Measurements from ENCODE around the gene PPP1R11. TPM values are rescaled to one million over a fixed set of nuclear protein-coding genes. Genes with fewer than 3 reads are reported as not detected.
A peak's percentile ranks its signal among the peaks of the same experiment; 100 is the strongest.

PPP1R11 gene
- total RNA-seq, 2 donors from 2014 or later: 32.4 to 35.2 TPM

- H3K4me1 Mint-ChIP-seq: no peaks in the 10 kb centered on the region
- TF ChIP-seq, protein P1, sequence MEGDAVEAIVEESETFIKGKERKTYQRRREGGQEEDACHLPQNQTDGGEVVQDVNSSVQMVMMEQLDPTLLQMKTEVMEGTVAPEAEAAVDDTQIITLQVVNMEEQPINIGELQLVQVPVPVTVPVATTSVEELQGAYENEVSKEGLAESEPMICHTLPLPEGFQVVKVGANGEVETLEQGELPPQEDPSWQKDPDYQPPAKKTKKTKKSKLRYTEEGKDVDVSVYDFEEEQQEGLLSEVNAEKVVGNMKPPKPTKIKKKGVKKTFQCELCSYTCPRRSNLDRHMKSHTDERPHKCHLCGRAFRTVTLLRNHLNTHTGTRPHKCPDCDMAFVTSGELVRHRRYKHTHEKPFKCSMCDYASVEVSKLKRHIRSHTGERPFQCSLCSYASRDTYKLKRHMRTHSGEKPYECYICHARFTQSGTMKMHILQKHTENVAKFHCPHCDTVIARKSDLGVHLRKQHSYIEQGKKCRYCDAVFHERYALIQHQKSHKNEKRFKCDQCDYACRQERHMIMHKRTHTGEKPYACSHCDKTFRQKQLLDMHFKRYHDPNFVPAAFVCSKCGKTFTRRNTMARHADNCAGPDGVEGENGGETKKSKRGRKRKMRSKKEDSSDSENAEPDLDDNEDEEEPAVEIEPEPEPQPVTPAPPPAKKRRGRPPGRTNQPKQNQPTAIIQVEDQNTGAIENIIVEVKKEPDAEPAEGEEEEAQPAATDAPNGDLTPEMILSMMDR (conservative IDR thresholded peaks at IDR 0.05): no peak
- Histone ChIP-seq H3K27me3 (ENCODE audit: control insufficient read depth, insufficient read depth, low read length, poor library complexity, severe bottlenecking) (no peaks in the 10 kb centered on the region), H3K36me3 (ENCODE audit: control insufficient read depth, insufficient read depth, low read length) (no peaks in the 10 kb centered on the region), H3K27ac (ENCODE audit: low read depth, low read length) (no peak overlapping the region), H3K9me3 (ENCODE audit: control insufficient read depth, low read length) (no peaks in the 10 kb centered on the region), H3K4me1 (ENCODE audit: control insufficient read depth, insufficient read depth, low read length) (no peaks in the 10 kb centered on the region), H3K9ac (ENCODE audit: extremely low read depth, low read length, poor library complexity, severe bottlenecking) (no peak overlapping the region), H3K4me3 (ENCODE audit: low read length) (no peak overlapping the region)
- H3K4me3 Mint-ChIP-seq: no peak overlapping the region
- no peaks in the 10 kb centered on the region for H3K36me3 Mint-ChIP-seq (ENCODE audit: low read depth)
- no peak for DNase-seq
- no peaks in the 10 kb centered on the region for H3K27me3 Mint-ChIP-seq (ENCODE audit: insufficient read depth)
- H3K27ac Mint-ChIP-seq: no peak overlapping the region
- H3K9me3 Mint-ChIP-seq: no peaks in the 10 kb centered on the region
- WGBS, 2 experiments (ENCODE audit: insufficient coverage in 1 of 2, insufficient read length in 1 of 2): 78 to 93% methylated on average over 4 to 6 of the region's 6 CpGs
Measured at GRCh38 chr6:30041221-30041620, 25.8 kb upstream of the PPP1R11 start.

- no peak overlapping the region for H3K27ac ChIP-seq (ENCODE audit: low read depth, low read length)
- Mint-ChIP-seq H3K27ac (peak overlapping the region; percentile 13), H3K4me3 (no peak overlapping the region), H3K27me3 (ENCODE audit: insufficient read depth) (no peaks in the 10 kb centered on the region), H3K9me3 (no peaks in the 10 kb centered on the region), H3K36me3 (ENCODE audit: low read depth) (no peaks in the 10 kb centered on the region), H3K4me1 (no peaks in the 10 kb centered on the region)
- DNase-seq: no peak
- H3K9me3 ChIP-seq (ENCODE audit: control insufficient read depth, low read length): no peaks in the 10 kb centered on the region
- TF ChIP-seq, protein P1 (conservative IDR thresholded peaks at IDR 0.05): no peak
- WGBS, 2 experiments (ENCODE audit: insufficient coverage in 1 of 2, insufficient read length in 1 of 2): 81% methylated on average over 3 of the region's 4 CpGs; no CpG with 5 or more reads in 1 of the 2 experiments
- H3K4me1 ChIP-seq (ENCODE audit: control insufficient read depth, insufficient read depth, low read length): no peaks in the 10 kb centered on the region
- no peaks in the 10 kb centered on the region for H3K27me3 ChIP-seq (ENCODE audit: control insufficient read depth, insufficient read depth, low read length, poor library complexity, severe bottlenecking)
- H3K36me3 ChIP-seq (ENCODE audit: control insufficient read depth, insufficient read depth, low read length): no peaks in the 10 kb centered on the region
- H3K4me3 ChIP-seq (ENCODE audit: low read length): no peak overlapping the region
- H3K9ac ChIP-seq (ENCODE audit: extremely low read depth, low read length, poor library complexity, severe bottlenecking): no peak overlapping the region
Measured at GRCh38 chr6:30041821-30042220, 25.2 kb upstream of the PPP1R11 start.

DNA sequence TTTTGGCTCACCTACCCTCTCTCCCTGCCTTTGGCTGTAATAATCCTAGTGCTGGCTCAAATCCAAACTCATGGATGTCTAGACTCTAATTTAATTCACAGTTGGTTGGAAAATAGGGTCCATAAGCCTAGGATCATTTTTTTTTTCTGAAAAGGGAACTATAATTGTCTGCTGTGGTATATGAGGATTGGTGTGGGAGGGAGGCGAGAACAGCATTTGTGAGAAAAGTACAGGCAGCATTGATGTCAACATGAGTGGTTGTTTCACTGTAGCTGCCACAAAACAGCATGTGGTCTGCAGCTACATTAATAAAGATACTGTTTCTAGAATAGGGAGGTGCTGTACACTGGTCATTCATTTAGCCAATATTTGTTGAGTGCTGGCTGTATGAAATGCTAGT lies 24.5 kb upstream of the PPP1R11 start:
- Histone ChIP-seq H3K9ac (ENCODE audit: extremely low read depth, low read length, poor library complexity, severe bottlenecking) (no peak overlapping the region), H3K27me3 (ENCODE audit: control insufficient read depth, insufficient read depth, low read length, poor library complexity, severe bottlenecking) (no peaks in the 10 kb centered on the region), H3K4me3 (ENCODE audit: low read length) (no peak overlapping the region), H3K9me3 (ENCODE audit: control insufficient read depth, low read length) (no peaks in the 10 kb centered on the region), H3K4me1 (ENCODE audit: control insufficient read depth, insufficient read depth, low read length) (no peaks in the 10 kb centered on the region), H3K36me3 (ENCODE audit: control insufficient read depth, insufficient read depth, low read length) (no peaks in the 10 kb centered on the region), H3K27ac (ENCODE audit: low read depth, low read length) (no peak overlapping the region)
- peak overlapping the region; percentile 13 for H3K27ac Mint-ChIP-seq
- H3K4me1 Mint-ChIP-seq: no peaks in the 10 kb centered on the region
- no peaks in the 10 kb centered on the region for H3K9me3 Mint-ChIP-seq
- H3K4me3 Mint-ChIP-seq: no peak overlapping the region
- no peak for DNase-seq
- TF ChIP-seq, protein P1 (conservative IDR thresholded peaks at IDR 0.05): no peak
- WGBS, 2 experiments (ENCODE audit: insufficient coverage in 1 of 2, insufficient read length in 1 of 2): 86% methylated on average over 1 of the region's 1 CpG
- H3K36me3 Mint-ChIP-seq (ENCODE audit: low read depth): no peaks in the 10 kb centered on the region
- no peaks in the 10 kb centered on the region for H3K27me3 Mint-ChIP-seq (ENCODE audit: insufficient read depth)

All from endodermal cell (in vitro differentiated cells).